Neutrophil (primary cell): ENCODE data around the gene IRX3.
"Not testable (repeated sequence)": the region's sequence is repeated elsewhere in the genome, so short reads cannot be mapped to it uniquely, and the experiment has no call there.

Experiments
- H3K27ac ChIP-seq: fragments of 200-600 bp; sonication (generic); 2 replicates; pipeline ENCODE4 v1.5.1; 2016; ENCODE audit warnings: mild to moderate bottlenecking, moderate library complexity
- H3K27me3 ChIP-seq: fragments of 200-600 bp; sonication (generic); 2 replicates; pipeline ENCODE4 v1.6.0; 2016; ENCODE audit warnings: mild to moderate bottlenecking
- H3K36me3 ChIP-seq: fragments of 200-600 bp; sonication (generic); 2 replicates; pipeline ENCODE4 v1.5.1; 2017
- H3K4me1 ChIP-seq, 2 experiments: fragments of 200-600 bp in 1 of 2; sonication (generic) in 1 of 2; 1 replicate in 1 of 2; 2 replicates in 1 of 2; pipeline versions ENCODE4 v1.5.1 to v1.6.1; 2013 to 2016; ENCODE audit warnings: low read depth in 1 of 2, low read length in 1 of 2, mild to moderate bottlenecking in 1 of 2, moderate library complexity in 1 of 2; ENCODE audit not compliant: control insufficient read depth in 1 of 2, insufficient read depth in 1 of 2
- H3K4me3 ChIP-seq, 2 experiments: fragments of 200-600 bp in 1 of 2; sonication (generic) in 1 of 2; 1 replicate in 1 of 2; 2 replicates in 1 of 2; pipeline ENCODE4 v1.5.1; 2013 to 2016; ENCODE audit warnings: low read depth in 1 of 2, low read length in 1 of 2, mild to moderate bottlenecking in 1 of 2, moderate library complexity in 1 of 2
- H3K9me3 ChIP-seq: fragments of 200-600 bp; sonication (generic); 2 replicates; pipeline ENCODE4 v1.5.1; 2016
- CTCF ChIP-seq: fragments of 200-600 bp; sonication (generic); IDR thresholded peaks from 2 replicates; pipeline ENCODE4 v1.5.1; 2016; ENCODE audit warnings: antibody characterized with exemption

IRX3 gene

DNA sequence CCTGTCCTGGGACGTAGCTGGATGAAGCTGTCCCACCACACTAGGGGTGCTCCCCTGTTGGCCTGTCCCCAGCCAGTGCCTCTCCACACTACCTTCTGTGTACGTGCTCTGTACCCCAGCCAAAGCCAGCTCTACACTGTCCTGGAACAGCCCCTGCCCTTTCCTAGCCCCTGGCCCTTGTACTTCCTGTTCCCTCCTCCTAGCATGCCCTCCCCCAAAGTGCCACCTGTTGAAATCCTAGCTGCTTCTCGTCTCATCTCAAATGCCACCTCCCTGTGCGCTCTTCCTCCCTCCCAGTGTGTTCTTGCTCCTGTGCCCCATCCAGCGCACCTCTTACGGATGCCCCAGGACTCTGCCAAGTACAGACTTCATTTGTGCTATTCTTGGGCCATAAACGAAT is 33.5 kb downstream of the IRX3 start:
- no peaks in the 10 kb centered on the region for H3K27me3 ChIP-seq
- no peak overlapping the region for H3K4me3 ChIP-seq
- no peak overlapping the region for H3K27ac ChIP-seq
- TF ChIP-seq CTCF, result no peak
- H3K9me3 ChIP-seq, result no peaks in the 10 kb centered on the region
- H3K36me3 ChIP-seq, result no peaks in the 10 kb centered on the region
- H3K4me1 ChIP-seq, result no peaks in the 10 kb centered on the region

GRCh38 chr16:54248863-54249710 is 37.5 kb downstream of the IRX3 start:
- H3K4me1 ChIP-seq, result no peaks in the 10 kb centered on the region
- TF ChIP-seq CTCF, result no peak
- no peaks in the 10 kb centered on the region for H3K36me3 ChIP-seq
- no peak overlapping the region for H3K27ac ChIP-seq
- H3K4me3 ChIP-seq, result no peak overlapping the region
- H3K27me3 ChIP-seq, result no peaks in the 10 kb centered on the region
- H3K9me3 ChIP-seq, result no peaks in the 10 kb centered on the region

- H3K27me3 ChIP-seq, H3K9me3 ChIP-seq, H3K27ac ChIP-seq, H3K4me3 ChIP-seq, H3K4me1 ChIP-seq, H3K36me3 ChIP-seq: not testable (repeated sequence)
Measured at GRCh38 chr16:54247705-54248104, 38.9 kb downstream of the IRX3 start.

GRCh38 chr16:54246454-54246821 is 40.1 kb downstream of the IRX3 start:
- H3K36me3 ChIP-seq, result no peaks in the 10 kb centered on the region
- no peak for TF ChIP-seq CTCF
- no peak overlapping the region for H3K27ac ChIP-seq
- no peaks in the 10 kb centered on the region for H3K27me3 ChIP-seq
- H3K4me3 ChIP-seq, result no peak overlapping the region
- H3K9me3 ChIP-seq, result no peaks in the 10 kb centered on the region
- H3K4me1 ChIP-seq, result no peaks in the 10 kb centered on the region

DNA sequence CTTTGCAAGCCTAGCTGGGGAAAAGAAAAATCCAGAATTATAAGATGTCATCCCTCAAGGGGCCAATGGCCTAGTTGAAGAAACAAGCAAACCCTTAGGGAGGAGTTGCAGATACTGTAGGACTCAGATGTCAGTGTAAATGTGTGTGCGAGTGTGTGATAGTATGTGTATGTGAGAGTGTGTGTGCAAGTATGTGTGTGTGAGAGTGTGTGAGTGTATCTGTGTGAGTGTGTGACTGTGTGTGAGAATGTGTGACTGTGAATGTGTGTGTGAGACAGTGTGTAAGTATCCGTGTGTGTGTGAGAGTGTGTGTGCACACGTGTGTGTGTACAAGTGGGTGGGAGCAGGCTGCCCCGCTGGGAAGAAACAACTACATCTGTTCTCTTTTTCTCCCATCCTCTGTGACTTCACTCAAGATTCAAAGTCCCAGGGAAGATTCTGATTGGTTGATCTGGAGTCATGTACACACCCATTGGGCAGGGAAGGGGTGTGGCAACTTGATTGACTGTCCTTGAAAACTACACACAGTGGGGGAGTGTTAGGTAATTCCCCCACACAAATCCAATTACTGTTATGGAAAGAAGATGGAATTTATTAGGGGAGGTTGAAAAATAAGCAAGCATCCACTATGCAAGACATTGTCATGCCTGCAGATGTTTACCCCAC is 40.7 kb downstream of the IRX3 start:
- H3K27ac ChIP-seq, result no peak overlapping the region
- H3K36me3 ChIP-seq, result no peaks in the 10 kb centered on the region
- no peak for TF ChIP-seq CTCF
- no peak overlapping the region for H3K4me3 ChIP-seq
- H3K9me3 ChIP-seq, result no peaks in the 10 kb centered on the region
- H3K4me1 ChIP-seq, result no peaks in the 10 kb centered on the region
- no peaks in the 10 kb centered on the region for H3K27me3 ChIP-seq
